ENCODE data around the gene CCDC51. TPM values are rescaled to one million over a fixed set of nuclear protein-coding genes. Genes with fewer than 3 reads are reported as not detected.

The CCDC51 gene
- total and polyA plus RNA-seq, 4 donors, result 6.4 to 12.7 (median 8.1) TPM

- H3K4me3 ChIP-seq (ENCODE audit: low read length in 2 of 2), result no peak overlapping the region
- ATAC-seq (ENCODE audit: low FRiP score) (no peak), DNase-seq (no peak)
- no peak overlapping the region for H3K27ac ChIP-seq (ENCODE audit: low read depth in 1 of 2, low read length in 2 of 2)
- intact Hi-C loops (cut with DNase I), result no loop called here
- H3K27me3 ChIP-seq (ENCODE audit: control insufficient read depth in 1 of 2, insufficient read depth in 2 of 2, low read length in 1 of 2), result no peaks in the 10 kb centered on the region
- H3K9me3 ChIP-seq (ENCODE audit: control insufficient read depth, low read length), result no peaks in the 10 kb centered on the region
- no peaks in the 10 kb centered on the region for H3K4me1 ChIP-seq (ENCODE audit: control insufficient read depth in 1 of 2, insufficient read depth in 2 of 2, low read length in 2 of 2)
- WGBS, 2 donors, result 82 to 85% methylated on average over 8 of the region's 8 CpGs
- H3K36me3 ChIP-seq (ENCODE audit: control insufficient read depth in 1 of 2, insufficient read depth in 2 of 2, low read length in 1 of 2), result peaks cover 0 to 2% of the 10 kb centered on the region in 2 donors
Measured at GRCh38 chr3:48422681-48423080, 17.2 kb downstream of the CCDC51 start.

DNA sequence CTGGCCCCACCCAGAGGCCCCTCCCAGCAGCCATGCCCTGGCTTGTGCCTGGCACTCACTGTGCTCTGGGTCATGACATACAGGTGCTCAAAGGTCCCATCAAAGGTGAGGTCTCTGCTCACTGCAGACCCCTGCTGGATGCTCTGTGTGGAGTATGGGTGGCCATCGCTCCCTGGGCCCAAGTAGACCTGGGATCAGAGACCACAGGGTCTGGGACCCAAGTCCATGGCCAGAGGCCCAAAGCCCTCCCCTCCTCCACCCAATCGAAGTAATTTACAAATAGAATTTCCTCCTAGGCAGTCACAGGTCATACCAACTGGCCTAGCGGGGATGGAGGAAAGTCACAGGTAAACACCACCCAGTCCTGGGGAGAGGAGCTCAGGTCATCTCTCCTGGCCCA lies 17.6 kb downstream of the CCDC51 start:
- Histone ChIP-seq H3K27ac (ENCODE audit: low read depth in 1 of 2, low read length in 2 of 2) (no peak overlapping the region), H3K9me3 (ENCODE audit: control insufficient read depth, low read length) (no peaks in the 10 kb centered on the region), H3K27me3 (ENCODE audit: control insufficient read depth in 1 of 2, insufficient read depth in 2 of 2, low read length in 1 of 2) (no peaks in the 10 kb centered on the region), H3K4me3 (ENCODE audit: low read length in 2 of 2) (no peak overlapping the region), H3K36me3 (ENCODE audit: control insufficient read depth in 1 of 2, insufficient read depth in 2 of 2, low read length in 1 of 2) (peaks cover 0 to 2% of the 10 kb centered on the region in 2 donors), H3K4me1 (ENCODE audit: control insufficient read depth in 1 of 2, insufficient read depth in 2 of 2, low read length in 2 of 2) (no peaks in the 10 kb centered on the region)
- intact Hi-C loops (cut with DNase I), result no loop called here
- ATAC-seq (ENCODE audit: low FRiP score) (no peak), DNase-seq (no peak)
- 93 to 97% methylated on average over 3 of the region's 3 CpGs for WGBS, 2 donors

DNA sequence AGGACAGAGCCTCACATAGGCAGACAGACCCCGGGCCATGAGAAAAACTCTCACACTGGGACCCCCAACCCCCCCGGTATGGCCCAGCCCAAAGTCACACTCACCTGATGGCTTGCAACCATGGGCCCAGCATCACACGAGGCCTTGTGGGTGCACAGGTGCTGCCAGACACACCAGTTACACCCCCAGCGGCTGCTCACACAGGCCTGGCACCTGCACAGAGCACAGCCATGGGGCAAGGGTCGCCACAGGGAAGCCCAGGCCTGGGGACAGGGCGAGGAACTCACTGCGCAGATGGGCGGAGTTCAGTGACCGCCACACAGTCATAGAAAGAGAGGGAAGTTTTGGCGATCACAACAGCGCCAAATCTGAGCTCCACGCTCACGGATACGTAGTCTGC lies 19.4 kb downstream of the CCDC51 start:
- no peaks in the 10 kb centered on the region for H3K4me1 ChIP-seq (ENCODE audit: control insufficient read depth in 1 of 2, insufficient read depth in 2 of 2, low read length in 2 of 2)
- ATAC-seq (ENCODE audit: low FRiP score) (no peak), DNase-seq (no peak)
- 92 to 93% methylated on average over 14 of the region's 14 CpGs for WGBS, 2 donors
- no peak overlapping the region for H3K4me3 ChIP-seq (ENCODE audit: low read length in 2 of 2)
- peaks cover 0 to 5% of the 10 kb centered on the region in 2 donors for H3K36me3 ChIP-seq (ENCODE audit: control insufficient read depth in 1 of 2, insufficient read depth in 2 of 2, low read length in 1 of 2)
- no peak overlapping the region for H3K27ac ChIP-seq (ENCODE audit: low read depth in 1 of 2, low read length in 2 of 2)
- no peaks in the 10 kb centered on the region for H3K27me3 ChIP-seq (ENCODE audit: control insufficient read depth in 1 of 2, insufficient read depth in 2 of 2, low read length in 1 of 2)
- intact Hi-C loops (cut with DNase I), result no loop called here
- H3K9me3 ChIP-seq (ENCODE audit: control insufficient read depth, low read length), result no peaks in the 10 kb centered on the region

GRCh38 chr3:48419597-48419996 lies 20.3 kb downstream of the CCDC51 start:
- no peak for DNase-seq
- intact Hi-C loops (cut with DNase I), result no loop called here
- no peak for ATAC-seq (ENCODE audit: low FRiP score)
- Histone ChIP-seq H3K4me3 (ENCODE audit: low read length in 2 of 2) (no peak overlapping the region), H3K27me3 (ENCODE audit: control insufficient read depth in 1 of 2, insufficient read depth in 2 of 2, low read length in 1 of 2) (no peaks in the 10 kb centered on the region), H3K36me3 (ENCODE audit: control insufficient read depth in 1 of 2, insufficient read depth in 2 of 2, low read length in 1 of 2) (peaks cover 0 to 8% of the 10 kb centered on the region in 2 donors), H3K9me3 (ENCODE audit: control insufficient read depth, low read length) (no peaks in the 10 kb centered on the region), H3K4me1 (ENCODE audit: control insufficient read depth in 1 of 2, insufficient read depth in 2 of 2, low read length in 2 of 2) (no peaks in the 10 kb centered on the region), H3K27ac (ENCODE audit: low read depth in 1 of 2, low read length in 2 of 2) (no peak overlapping the region)
- WGBS, 2 donors, result 89 to 91% methylated on average over 17 of the region's 17 CpGs

DNA sequence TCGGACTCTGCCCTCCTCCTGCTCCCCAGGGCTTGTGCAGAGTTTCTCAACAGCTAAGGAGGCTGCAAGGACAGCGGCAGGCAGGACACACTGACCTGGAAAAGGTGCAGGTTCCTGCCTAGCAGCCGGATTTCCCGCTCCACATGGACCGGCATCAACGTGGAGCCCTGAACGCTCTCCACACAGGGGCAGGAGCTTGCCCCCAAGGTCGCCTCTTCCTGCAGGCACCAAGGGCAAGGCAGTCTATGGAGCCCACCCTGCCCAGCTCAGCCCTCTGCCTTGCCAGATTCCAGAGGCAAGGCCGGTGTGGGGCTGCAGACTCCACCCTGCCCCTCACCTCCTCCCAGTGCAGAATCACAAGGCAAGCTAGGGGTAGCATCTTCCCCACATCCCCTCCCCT lies 20.8 kb downstream of the CCDC51 start:
- intact Hi-C loops (cut with DNase I), result no loop called here
- Histone ChIP-seq H3K27me3 (ENCODE audit: control insufficient read depth in 1 of 2, insufficient read depth in 2 of 2, low read length in 1 of 2) (no peaks in the 10 kb centered on the region), H3K4me1 (ENCODE audit: control insufficient read depth in 1 of 2, insufficient read depth in 2 of 2, low read length in 2 of 2) (no peaks in the 10 kb centered on the region), H3K36me3 (ENCODE audit: control insufficient read depth in 1 of 2, insufficient read depth in 2 of 2, low read length in 1 of 2) (peaks cover 0 to 8% of the 10 kb centered on the region in 2 donors), H3K9me3 (ENCODE audit: control insufficient read depth, low read length) (no peaks in the 10 kb centered on the region), H3K27ac (ENCODE audit: low read depth in 1 of 2, low read length in 2 of 2) (no peak overlapping the region), H3K4me3 (ENCODE audit: low read length in 2 of 2) (no peak overlapping the region)
- DNase-seq (peak in 1 of 2 donors; percentile 17), ATAC-seq (ENCODE audit: low FRiP score) (no peak)
- 90 to 92% methylated on average over 9 of the region's 9 CpGs for WGBS, 2 donors

- Histone ChIP-seq H3K4me1 (ENCODE audit: control insufficient read depth in 1 of 2, insufficient read depth in 2 of 2, low read length in 2 of 2) (no peaks in the 10 kb centered on the region), H3K36me3 (ENCODE audit: control insufficient read depth in 1 of 2, insufficient read depth in 2 of 2, low read length in 1 of 2) (peaks cover 0 to 8% of the 10 kb centered on the region in 2 donors), H3K27ac (ENCODE audit: low read depth in 1 of 2, low read length in 2 of 2) (no peak overlapping the region), H3K27me3 (ENCODE audit: control insufficient read depth in 1 of 2, insufficient read depth in 2 of 2, low read length in 1 of 2) (no peaks in the 10 kb centered on the region), H3K9me3 (ENCODE audit: control insufficient read depth, low read length) (no peaks in the 10 kb centered on the region), H3K4me3 (ENCODE audit: low read length in 2 of 2) (no peak overlapping the region)
- ATAC-seq (ENCODE audit: low FRiP score) (no peak), DNase-seq (no peak)
- WGBS, 2 donors, result 71 to 80% methylated on average over 9 of the region's 9 CpGs
- intact Hi-C loops (cut with DNase I), result no loop called here
Measured at GRCh38 chr3:48418651-48419050, 21.3 kb downstream of the CCDC51 start.

DNA sequence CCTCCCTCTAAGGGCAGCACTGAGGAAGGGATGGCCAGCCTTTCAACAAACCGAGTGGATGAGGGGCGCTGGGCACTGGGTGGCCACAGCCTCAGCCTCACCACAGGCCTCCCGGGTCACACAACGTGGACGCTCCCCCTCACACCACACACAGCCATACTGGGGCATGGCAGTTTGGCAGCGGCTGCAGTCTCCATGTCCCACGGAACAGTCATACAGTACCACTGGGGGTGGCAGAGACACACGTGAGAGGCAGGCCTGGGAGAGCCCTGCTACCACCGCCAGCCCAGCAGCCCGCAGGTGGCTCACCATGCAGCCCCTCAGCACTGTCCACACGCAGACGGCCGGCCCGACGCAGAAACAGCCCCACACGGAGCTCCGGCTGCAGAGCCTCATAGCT lies 21.8 kb downstream of the CCDC51 start:
- Histone ChIP-seq H3K27me3 (ENCODE audit: control insufficient read depth in 1 of 2, insufficient read depth in 2 of 2, low read length in 1 of 2) (no peaks in the 10 kb centered on the region), H3K4me3 (ENCODE audit: low read length in 2 of 2) (no peak overlapping the region), H3K9me3 (ENCODE audit: control insufficient read depth, low read length) (no peaks in the 10 kb centered on the region), H3K27ac (ENCODE audit: low read depth in 1 of 2, low read length in 2 of 2) (no peak overlapping the region), H3K36me3 (ENCODE audit: control insufficient read depth in 1 of 2, insufficient read depth in 2 of 2, low read length in 1 of 2) (peaks cover 0 to 8% of the 10 kb centered on the region in 2 donors), H3K4me1 (ENCODE audit: control insufficient read depth in 1 of 2, insufficient read depth in 2 of 2, low read length in 2 of 2) (no peaks in the 10 kb centered on the region)
- intact Hi-C loops (cut with DNase I), result no loop called here
- DNase-seq, result no peak
- no peak for ATAC-seq (ENCODE audit: low FRiP score)
- WGBS, 2 donors, result 88 to 90% methylated on average over 17 of the region's 17 CpGs

- ATAC-seq (ENCODE audit: low FRiP score) (no peak), DNase-seq (peak in 1 of 2 donors; percentile 22)
- WGBS, 2 donors, result 90% methylated on average over 8 to 14 of the region's 14 CpGs
- Histone ChIP-seq H3K36me3 (ENCODE audit: control insufficient read depth in 1 of 2, insufficient read depth in 2 of 2, low read length in 1 of 2) (peaks cover 0 to 9% of the 10 kb centered on the region in 2 donors), H3K4me3 (ENCODE audit: low read length in 2 of 2) (no peak overlapping the region), H3K4me1 (ENCODE audit: control insufficient read depth in 1 of 2, insufficient read depth in 2 of 2, low read length in 2 of 2) (no peaks in the 10 kb centered on the region), H3K27ac (ENCODE audit: low read depth in 1 of 2, low read length in 2 of 2) (no peak overlapping the region), H3K27me3 (ENCODE audit: control insufficient read depth in 1 of 2, insufficient read depth in 2 of 2, low read length in 1 of 2) (no peaks in the 10 kb centered on the region), H3K9me3 (ENCODE audit: control insufficient read depth, low read length) (no peaks in the 10 kb centered on the region)
- intact Hi-C loops (cut with DNase I), result no loop called here
Measured at GRCh38 chr3:48417529-48418108, 22.3 kb downstream of the CCDC51 start.

DNA sequence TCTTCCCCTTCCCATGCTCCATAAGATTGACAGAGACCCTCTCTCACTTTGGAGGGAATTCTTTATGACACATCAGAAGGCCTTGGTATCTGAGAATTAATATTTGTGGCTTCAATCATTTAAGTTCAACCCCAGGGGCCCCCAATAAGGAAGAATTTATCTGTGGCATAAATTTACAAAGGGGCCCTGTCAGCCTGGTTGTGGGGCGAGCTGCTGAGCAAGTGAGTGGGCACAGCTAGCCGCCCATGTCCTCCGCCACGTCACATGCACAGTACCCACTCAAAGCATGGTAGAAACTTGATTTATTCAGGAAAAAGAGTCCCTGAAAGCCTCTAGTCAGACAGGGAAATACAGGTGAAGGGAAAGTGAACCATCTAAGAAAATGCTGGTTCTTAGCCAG lies 23.4 kb downstream of the CCDC51 start:
- no peaks in the 10 kb centered on the region for H3K4me1 ChIP-seq (ENCODE audit: control insufficient read depth in 1 of 2, insufficient read depth in 2 of 2, low read length in 2 of 2)
- WGBS, 2 donors, result 93 to 94% methylated on average over 4 of the region's 4 CpGs
- H3K27me3 ChIP-seq (ENCODE audit: control insufficient read depth in 1 of 2, insufficient read depth in 2 of 2, low read length in 1 of 2), result no peaks in the 10 kb centered on the region
- H3K9me3 ChIP-seq (ENCODE audit: control insufficient read depth, low read length), result no peaks in the 10 kb centered on the region
- no peak for ATAC-seq (ENCODE audit: low FRiP score)
- intact Hi-C loops (cut with DNase I), result no loop called here
- no peak overlapping the region for H3K27ac ChIP-seq (ENCODE audit: low read depth in 1 of 2, low read length in 2 of 2)
- DNase-seq, result peak in 1 of 2 donors; percentile 6
- peaks cover 0 to 16% of the 10 kb centered on the region in 2 donors for H3K36me3 ChIP-seq (ENCODE audit: control insufficient read depth in 1 of 2, insufficient read depth in 2 of 2, low read length in 1 of 2)
- no peak overlapping the region for H3K4me3 ChIP-seq (ENCODE audit: low read length in 2 of 2)
